Transverse colon (tissue), 4 donors: ENCODE results near the gene KIR2DL3. TPM values are rescaled to one million over a fixed set of nuclear protein-coding genes. Genes with fewer than 3 reads are reported as not detected.

Experiments
- DNase-seq: peaks from one replicate; pipeline ENCODE4 v3.0.0-alpha.2; 2019
- H3K27ac ChIP-seq, 4 donors: fragments of 200-600 bp; sonication (generic); 2 replicates each; pipeline ENCODE4 v1.5.1; 2016 to 2018; ENCODE audit warnings: inconsistent platforms in 4 of 4
- H3K27me3 ChIP-seq: fragments of 200-600 bp; sonication (generic); 2 replicates; pipeline ENCODE4 v1.5.1; 2017; ENCODE audit warnings: inconsistent platforms
- H3K36me3 ChIP-seq, 4 donors: fragments of 200-600 bp; sonication (generic); 2 replicates each; pipeline ENCODE4 v1.5.1; 2017 to 2019; ENCODE audit warnings: inconsistent platforms in 4 of 4
- H3K4me1 ChIP-seq, 4 donors: fragments of 200-600 bp; sonication (generic); 2 replicates each; pipeline ENCODE4 v1.5.1; 2017 to 2020; ENCODE audit warnings: inconsistent platforms in 4 of 4
- H3K4me3 ChIP-seq, 4 donors: fragments of 200-600 bp; sonication (generic); 1 replicate in 1 of 4; 2 replicates in 3 of 4; pipeline versions ENCODE4 v1.5.1 to v1.6.1; 2017 to 2019; ENCODE audit warnings: inconsistent platforms in 4 of 4
- H3K9me3 ChIP-seq, 2 donors: fragments of 200-600 bp; sonication (generic); 2 replicates each; pipeline ENCODE4 v1.5.1; 2017 to 2019; ENCODE audit warnings: inconsistent platforms in 2 of 2
- CTCF ChIP-seq, 5 experiments: fragments of 200-600 bp in 3 of 5; fragments of 450-650 bp in 2 of 5; sonication (generic) in 3 of 5; IDR thresholded peaks; 1 replicate in 2 of 5; 2 replicates in 3 of 5; pipeline ENCODE4 v1.5.1; 2016 to 2017; ENCODE audit warnings: antibody characterized with exemption in 5 of 5, inconsistent platforms in 3 of 5, mild to moderate bottlenecking in 2 of 5, moderate library complexity in 1 of 5
- EP300 ChIP-seq: sonication (generic); formaldehyde crosslinking; IDR thresholded peaks from one replicate; pipeline ENCODE4 v1.6.1; 2017; ENCODE audit warnings: antibody characterized with exemption, low read depth
- POLR2A ChIP-seq: fragments of 450-650 bp; IDR thresholded peaks from one replicate; pipeline ENCODE4 v1.6.1; 2016; ENCODE audit warnings: antibody characterized with exemption, mild to moderate bottlenecking, moderate library complexity
- POLR2AphosphoS5 ChIP-seq, 3 donors: sonication (generic); formaldehyde crosslinking; IDR thresholded peaks; one replicate each; pipeline ENCODE4 v1.6.1; 2016; ENCODE audit warnings: antibody characterized with exemption in 3 of 3
- WGBS, 2 donors: methylation state at CpG; one replicate each; pipeline ENCODE4 v1.1.5; 2018; ENCODE audit warnings: low coverage in 1 of 2; 5-methylcytosine and 5-hydroxymethylcytosine counted together
- in situ Hi-C, 4 donors: fragments of 200-750 bp; cut with MboI; loops; one replicate each; pipeline versions ENCODE4 v1.15.0 to v1.15.1; 2017; ENCODE audit warnings: low sequenced_read_pairs in 3 of 4, low pct_ligation_motif_present in 1 of 4, low pct_unique_long_range_greater_than_20kb in 1 of 4
- intact Hi-C: fragments of 100-400 bp; cut with DNase I; formaldehyde crosslinking; loops from one replicate; pipeline ENCODE4 v1.15.1; 2023; ENCODE audit warnings: low total_unique reads
- small RNA-seq, 4 donors: library from RNA; depleted of rRNA; stranded (forward); fragments of <200 nt; gene quantifications; one replicate each; pipeline ENCODE3, GENCODE V24; 2016
- total RNA-seq, 4 donors: library from RNA; depleted of rRNA; stranded (reverse); fragments of >200 nt; gene quantifications; one replicate each; pipeline ENCODE4 v1.1.0, GENCODE V29; 2016

Gene KIR2DL3
- total RNA-seq, 4 donors from 2014 or later = 0.55 TPM; not detected in 3

DNA sequence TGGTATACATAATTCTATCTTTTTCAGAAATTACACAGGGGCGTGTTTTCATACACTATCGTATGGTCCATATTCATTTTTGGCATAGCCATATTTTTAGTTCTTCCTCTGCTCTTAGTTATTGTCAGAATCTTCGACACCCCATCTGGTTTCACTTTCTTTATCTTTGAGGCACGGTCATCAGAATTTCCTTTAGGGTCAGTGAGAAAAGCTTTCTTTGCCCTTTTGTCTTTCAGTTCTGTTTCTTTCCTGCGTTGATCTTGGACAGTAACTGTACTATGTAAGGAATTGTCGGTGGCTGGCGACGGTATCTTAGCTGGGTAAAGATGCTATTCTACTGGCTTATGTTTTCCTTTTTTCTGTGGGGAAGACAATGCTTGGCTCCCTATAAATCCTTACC, 54.5 kb downstream of the KIR2DL3 start:
- in situ Hi-C loops = no loop called here
- no peak overlapping the region for H3K27ac ChIP-seq
- intact Hi-C loops = no loop called here
- no peaks in the 10 kb centered on the region for H3K36me3 ChIP-seq
- WGBS, 2 donors = 35 to 48% methylated on average over 8 of the region's 8 CpGs
- no peak for DNase-seq
- no peaks in the 10 kb centered on the region for H3K27me3 ChIP-seq
- no peaks in the 10 kb centered on the region for H3K9me3 ChIP-seq
- H3K4me1 ChIP-seq = no peaks in the 10 kb centered on the region
- TF ChIP-seq POLR2AphosphoS5 (IDR thresholded peaks at IDR 0.05) (no peak), CTCF (IDR thresholded peaks at IDR 0.05) (no peak), EP300 (no peak), POLR2A (no peak)
- H3K4me3 ChIP-seq = peak overlapping the region in 1 of 4 donors; percentile 25

DNA sequence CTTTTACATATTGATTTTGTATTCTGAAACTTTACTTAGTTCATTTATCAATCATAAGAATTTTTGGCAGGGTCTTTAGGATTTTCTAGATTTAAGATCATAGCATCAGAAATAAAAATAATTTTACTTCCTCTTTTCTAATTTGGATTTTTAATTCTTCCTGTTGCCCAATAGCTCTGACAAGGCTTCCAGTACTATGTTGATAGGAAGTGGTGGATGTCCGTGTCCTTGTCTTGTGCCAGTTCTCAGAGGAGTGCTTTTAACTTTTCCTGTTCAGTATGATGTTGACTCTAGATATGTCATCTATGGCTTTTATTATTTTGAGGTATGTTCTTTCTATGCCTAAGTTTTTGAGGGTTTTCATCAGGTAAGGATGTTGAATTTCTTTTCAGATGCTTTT, 57.4 kb downstream of the KIR2DL3 start:
- no peaks in the 10 kb centered on the region for H3K9me3 ChIP-seq
- TF ChIP-seq POLR2AphosphoS5 (IDR thresholded peaks at IDR 0.05) (no peak), CTCF (IDR thresholded peaks at IDR 0.05) (no peak), EP300 (no peak), POLR2A (no peak)
- H3K4me3 ChIP-seq = no peak overlapping the region
- no peak overlapping the region for H3K27ac ChIP-seq
- intact Hi-C loops = loop anchor here (5.0 kb wide), 1 partner anchor 1307 kb away; no protein-coding TSS in a partner anchor
- H3K27me3 ChIP-seq = peaks cover 7% of the 10 kb centered on the region
- no peaks in the 10 kb centered on the region for H3K4me1 ChIP-seq
- H3K36me3 ChIP-seq = no peaks in the 10 kb centered on the region
- WGBS, 2 donors = 56 to 67% methylated on average over 1 of the region's 1 CpG
- in situ Hi-C loops = no loop called here
- DNase-seq = no peak

Small RNA genes within 50 kb of the gene (small RNA-seq; reads per million reads assigned to genes)
- gene AC245128.2 (0 reads per million in 4 donors), gene KIR3DP1 (0 reads per million in 4 donors)

Other genes starting within 250 kb of the KIR2DL3 start
- gene LAIR2, start 235.7 kb upstream of the KIR2DL3 start, total RNA-seq = 1 to 10 TPM in 1 of 4 donors, not detected in 3; 3.2 TPM
- gene LILRA2, start 164.7 kb upstream of the KIR2DL3 start, total RNA-seq = 1 to 10 TPM in 2 of 4 donors, not detected in 2; 1.1 to 1.5 TPM
- 1 to 10 TPM in 1 of 4 donors, under 1 TPM in 2, not detected in 1; 0.16 to 4.5 (median 0.27) TPM for gene LILRA1, start 144.9 kb upstream of the KIR2DL3 start, total RNA-seq
- gene LILRB1, start 108.0 kb upstream of the KIR2DL3 start, total RNA-seq = 1 to 10 TPM in 1 of 4 donors, under 1 TPM in 1, not detected in 2; 0.96 to 5.1 TPM
- gene LILRB4, start 75.5 kb upstream of the KIR2DL3 start, total RNA-seq = 10 to 100 TPM in 1 of 4 donors, 1 to 10 TPM in 2, not detected in 1; 1.8 to 47.1 (median 4.0) TPM
- gene KIR3DL3, start 14.1 kb upstream of the KIR2DL3 start, total RNA-seq = under 1 TPM in 1 of 4 donors, not detected in 3; 0.32 TPM
- gene KIR2DL1, start 31.3 kb downstream of the KIR2DL3 start, total RNA-seq = not detected
- 1 to 10 TPM in 2 of 4 donors, not detected in 2; 1.4 to 2.1 TPM for gene KIR2DL4, start 65.1 kb downstream of the KIR2DL3 start, total RNA-seq
- not detected for gene KIR3DL1, start 78.0 kb downstream of the KIR2DL3 start, total RNA-seq
- not detected for gene KIR2DS4, start 94.2 kb downstream of the KIR2DL3 start, total RNA-seq
- not detected for gene KIR3DL2, start 111.9 kb downstream of the KIR2DL3 start, total RNA-seq
- gene FCAR, start 135.7 kb downstream of the KIR2DL3 start, total RNA-seq = not detected
- gene NCR1, start 167.6 kb downstream of the KIR2DL3 start, total RNA-seq = 1 to 10 TPM in 1 of 4 donors, under 1 TPM in 1, not detected in 2; 0.41 to 1.9 TPM
- not detected for gene NLRP7, start 209.0 kb downstream of the KIR2DL3 start, total RNA-seq
- gene NLRP2, start 227.9 kb downstream of the KIR2DL3 start, total RNA-seq = 10 to 100 TPM in 3 of 4 donors, 1 to 10 TPM in 1; 3.2 to 39.6 (median 16.7) TPM